Glutamatergic neuron (in vitro differentiated cells): ENCODE measurements around the gene AGER. TPM values are rescaled to one million over a fixed set of nuclear protein-coding genes. Genes with fewer than 3 reads are reported as not detected.

Experiments used
- DNase-seq: peaks from one replicate; pipeline ENCODE4 v3.0.0; 2022
- H3K27ac Mint-ChIP-seq: one replicate; pipeline ENCODE4 v1.8.0; 2020; ENCODE audit warnings: mild to moderate bottlenecking, mixed read lengths, inconsistent platforms; ENCODE audit not compliant: unreplicated experiment
- H3K27me3 Mint-ChIP-seq: one replicate; pipeline ENCODE4 v1.8.0; 2020; ENCODE audit warnings: mild to moderate bottlenecking, moderate library complexity, mixed read lengths, inconsistent platforms; ENCODE audit not compliant: unreplicated experiment
- H3K36me3 Mint-ChIP-seq: one replicate; pipeline ENCODE4 v1.8.0; 2020; ENCODE audit warnings: mild to moderate bottlenecking, mixed read lengths, inconsistent platforms; ENCODE audit not compliant: unreplicated experiment
- H3K4me1 Mint-ChIP-seq: one replicate; pipeline ENCODE4 v1.8.0; 2020; ENCODE audit warnings: mild to moderate bottlenecking, low read depth, mixed read lengths, inconsistent platforms; ENCODE audit not compliant: unreplicated experiment
- H3K4me3 Mint-ChIP-seq: one replicate; pipeline ENCODE4 v1.8.0; 2020; ENCODE audit warnings: mild to moderate bottlenecking, mixed read lengths, inconsistent platforms; ENCODE audit not compliant: unreplicated experiment
- H3K9me3 Mint-ChIP-seq: one replicate; pipeline ENCODE4 v1.8.0; 2020; ENCODE audit warnings: mild to moderate bottlenecking, moderate library complexity, mixed read lengths, inconsistent platforms; ENCODE audit not compliant: unreplicated experiment
- CTCF ChIP-seq: fragments of 200-600 bp; sonication (generic); IDR thresholded peaks from one replicate; pipeline ENCODE4 v1.5.0; 2021; ENCODE audit not compliant: partially characterized antibody, unreplicated experiment
- total RNA-seq: library from RNA; stranded (reverse); fragmentation: NEBNext Ultra II Directional; extraction: Animal tissue kit (Norgen Biotek cat#: 25700); gene quantifications from one replicate; pipeline ENCODE4 v1.2.1, GENCODE V29; 2021; ENCODE audit not compliant: unreplicated experiment

The AGER gene
- total RNA-seq, 1 donor from 2014 or later: 13.2 TPM

- Mint-ChIP-seq H3K9me3 (peaks cover 22% of the 10 kb centered on the region), H3K4me3 (peak overlapping the region; percentile 94), H3K4me1 (peaks cover 40% of the 10 kb centered on the region), H3K27me3 (peaks cover 20% of the 10 kb centered on the region), H3K27ac (peak overlapping the region; percentile 97), H3K36me3 (peaks cover 5% of the 10 kb centered on the region)
- TF ChIP-seq CTCF: no peak
- DNase-seq: no peak
These were observed 7.4 kb downstream of the AGER start for GRCh38 chr6:32176476-32177182.

- DNase-seq: peak; percentile 99
- no peak for TF ChIP-seq CTCF
- H3K4me3 Mint-ChIP-seq: peak within 1 kb of the TSS; percentile 94
- peak within 1 kb of the TSS; percentile 97 for H3K27ac Mint-ChIP-seq
- H3K36me3 Mint-ChIP-seq: peaks cover 5% of the 10 kb centered on the region
- peaks cover 22% of the 10 kb centered on the region for H3K9me3 Mint-ChIP-seq
- H3K27me3 Mint-ChIP-seq: peaks cover 23% of the 10 kb centered on the region
- H3K4me1 Mint-ChIP-seq: peaks cover 40% of the 10 kb centered on the region
These were observed 8.2 kb downstream of the AGER start, which contains the start of gene AGPAT1 for GRCh38 chr6:32175711-32176475. TSS of gene AGPAT1 (minus strand) at chr6:32176084. CDS start at chr6:32171496, 4,588 bp downstream.

GRCh38 chr6:32175322-32175710 lies 8.7 kb downstream of the AGER start:
- TF ChIP-seq CTCF: no peak
- peak overlapping the region; percentile 95 for H3K27ac Mint-ChIP-seq
- H3K4me1 Mint-ChIP-seq: peaks cover 36% of the 10 kb centered on the region
- peaks cover 22% of the 10 kb centered on the region for H3K9me3 Mint-ChIP-seq
- peaks cover 5% of the 10 kb centered on the region for H3K36me3 Mint-ChIP-seq
- H3K4me3 Mint-ChIP-seq: peak overlapping the region; percentile 94
- peaks cover 22% of the 10 kb centered on the region for H3K27me3 Mint-ChIP-seq
- DNase-seq: no peak

DNA sequence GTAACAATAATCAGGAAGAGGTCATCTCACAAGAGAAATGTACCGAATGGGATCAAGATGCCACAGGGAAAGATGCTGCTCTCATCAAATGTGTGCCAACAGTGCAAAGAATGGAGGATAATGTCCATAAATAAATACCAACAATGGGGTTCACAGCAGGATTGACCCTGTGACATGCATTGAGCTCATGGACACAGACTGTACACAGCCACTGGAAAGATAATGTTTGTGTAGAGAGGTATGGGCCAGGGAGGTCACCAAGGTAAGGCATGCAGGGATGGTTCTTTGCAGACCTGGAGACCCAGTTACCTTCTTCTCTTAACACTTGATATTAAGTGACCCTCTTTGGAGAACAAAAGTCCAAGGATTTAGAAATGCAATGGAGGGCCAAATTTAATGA lies 9.6 kb downstream of the AGER start:
- peak overlapping the region; percentile 94 for H3K4me3 Mint-ChIP-seq
- no peak for TF ChIP-seq CTCF
- no peak for DNase-seq
- H3K27me3 Mint-ChIP-seq: peaks cover 22% of the 10 kb centered on the region
- H3K9me3 Mint-ChIP-seq: peaks cover 22% of the 10 kb centered on the region
- H3K27ac Mint-ChIP-seq: peak overlapping the region; percentile 34
- H3K36me3 Mint-ChIP-seq: peaks cover 11% of the 10 kb centered on the region
- peaks cover 28% of the 10 kb centered on the region for H3K4me1 Mint-ChIP-seq
